Loucy (cell line): ENCODE results near the gene NIPAL3.

ENCODE experiments used
- H2AFZ ChIP-seq: fragments of 200-600 bp; sonication (generic); 2 replicates; pipeline ENCODE4 v1.6.0; 2016; ENCODE audit warnings: antibody characterized with exemption, mild to moderate bottlenecking, low read length, moderate library complexity
- H3F3A ChIP-seq: fragments of 200-600 bp; 2 replicates; pipeline ENCODE4 v1.6.0; 2016; ENCODE audit warnings: antibody characterized with exemption, low read depth, mild to moderate bottlenecking
- H3K27me3 ChIP-seq: fragments of 200-600 bp; sonication (generic); 2 replicates; pipeline ENCODE4 v1.6.1; 2014; ENCODE audit warnings: low read length, mild to moderate bottlenecking; ENCODE audit not compliant: insufficient read depth, poor library complexity, severe bottlenecking
- H3K36me3 ChIP-seq: fragments of 200-600 bp; sonication (generic); 2 replicates; pipeline ENCODE4 v1.6.1; 2016; ENCODE audit warnings: low read length; ENCODE audit not compliant: insufficient read depth
- H3K4me1 ChIP-seq: fragments of 200-600 bp; sonication (generic); 2 replicates; pipeline ENCODE4 v1.5.1; 2014; ENCODE audit warnings: low read length, mild to moderate bottlenecking; ENCODE audit not compliant: insufficient read depth, poor library complexity, severe bottlenecking
- H3K4me2 ChIP-seq: fragments of 200-600 bp; sonication (generic); 2 replicates; pipeline ENCODE4 v1.6.0; 2014; ENCODE audit warnings: antibody characterized with exemption, low read length, low read depth, mild to moderate bottlenecking; ENCODE audit not compliant: poor library complexity, severe bottlenecking
- H3K4me3 ChIP-seq: fragments of 200-600 bp; sonication (generic); 2 replicates; pipeline ENCODE4 v1.5.1; 2014; ENCODE audit warnings: low read length, mild to moderate bottlenecking, mixed read lengths; ENCODE audit not compliant: poor library complexity, severe bottlenecking
- H3K79me2 ChIP-seq: fragments of 200-600 bp; sonication (generic); 2 replicates; pipeline ENCODE4 v1.6.1; 2014; ENCODE audit warnings: low read length; ENCODE audit not compliant: insufficient read depth
- H3K9ac ChIP-seq: fragments of 200-600 bp; sonication (generic); 2 replicates; pipeline ENCODE4 v1.6.0; 2014; ENCODE audit warnings: mild to moderate bottlenecking, low read depth, low read length, moderate library complexity; ENCODE audit not compliant: poor library complexity, severe bottlenecking
- H3K9me2 ChIP-seq: fragments of 200-600 bp; sonication (generic); replicated peaks from 2 replicates; pipeline ENCODE4 v1.6.1; 2016; ENCODE audit warnings: low read depth, low read length, mixed read lengths
- H3K9me3 ChIP-seq: fragments of 200-600 bp; sonication (generic); 2 replicates; pipeline ENCODE4 v1.6.1; 2014; ENCODE audit warnings: mild to moderate bottlenecking, antibody characterized with exemption, low read length, low read depth; ENCODE audit not compliant: insufficient read depth
- H4K20me1 ChIP-seq: fragments of 200-600 bp; sonication (generic); 2 replicates; pipeline ENCODE4 v1.6.0; 2014; ENCODE audit warnings: antibody characterized with exemption, low read length, mild to moderate bottlenecking; ENCODE audit not compliant: insufficient read depth, poor library complexity, severe bottlenecking
- EZH2phosphoT487 ChIP-seq: fragments of 200-600 bp; IDR thresholded peaks from 2 replicates; pipeline ENCODE4 v1.6.1; 2018; ENCODE audit warnings: antibody characterized with exemption, mild to moderate bottlenecking, moderate library complexity, borderline replicate concordance
- TF ChIP-seq, protein P1 (sequence below): fragments of 200-600 bp; sonication (generic); conservative IDR thresholded peaks from 2 replicates; pipeline ENCODE4 v1.5.1; 2014; ENCODE audit warnings: mild to moderate bottlenecking, antibody characterized with exemption, low read length

NIPAL3 gene

DNA sequence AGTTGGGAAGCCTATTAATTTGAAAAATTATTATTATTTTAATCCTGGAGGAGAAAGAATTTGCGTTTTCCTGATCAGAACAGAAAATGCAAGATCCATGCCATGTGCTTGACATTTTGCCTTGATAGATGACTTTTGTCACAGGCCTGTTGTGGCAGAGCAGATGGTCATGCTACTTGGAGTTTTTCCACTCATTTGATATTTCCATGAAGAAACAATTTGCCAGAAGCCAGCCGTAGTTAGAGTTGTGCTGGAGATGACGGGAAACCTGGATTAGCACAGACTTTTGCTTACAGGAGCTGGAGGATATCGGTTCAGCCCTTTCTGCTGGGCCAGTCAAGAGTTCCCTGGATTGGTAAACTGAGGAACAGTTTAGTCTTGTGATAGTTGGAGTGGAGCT, 90.2 kb downstream of the NIPAL3 start:
- Histone ChIP-seq H3K36me3 (no peaks in the 10 kb centered on the region), H4K20me1 (peaks cover 8% of the 10 kb centered on the region), H3K9me2 (no peaks in the 10 kb centered on the region), H3K4me1 (peaks cover 62% of the 10 kb centered on the region), H3F3A (0 out of 2 replicates have a peak, but pooled peaks cover 3% of the 10 kb centered on the region), H3K9me3 (no peaks in the 10 kb centered on the region), H3K27me3 (no peaks in the 10 kb centered on the region), H3K79me2 (peaks cover 69% of the 10 kb centered on the region), H3K9ac (no peak overlapping the region), H2AFZ (no peak overlapping the region), H3K4me3 (peak overlapping the region; percentile 33), H3K4me2 (peak overlapping the region; percentile 57)
- TF ChIP-seq, protein P1, sequence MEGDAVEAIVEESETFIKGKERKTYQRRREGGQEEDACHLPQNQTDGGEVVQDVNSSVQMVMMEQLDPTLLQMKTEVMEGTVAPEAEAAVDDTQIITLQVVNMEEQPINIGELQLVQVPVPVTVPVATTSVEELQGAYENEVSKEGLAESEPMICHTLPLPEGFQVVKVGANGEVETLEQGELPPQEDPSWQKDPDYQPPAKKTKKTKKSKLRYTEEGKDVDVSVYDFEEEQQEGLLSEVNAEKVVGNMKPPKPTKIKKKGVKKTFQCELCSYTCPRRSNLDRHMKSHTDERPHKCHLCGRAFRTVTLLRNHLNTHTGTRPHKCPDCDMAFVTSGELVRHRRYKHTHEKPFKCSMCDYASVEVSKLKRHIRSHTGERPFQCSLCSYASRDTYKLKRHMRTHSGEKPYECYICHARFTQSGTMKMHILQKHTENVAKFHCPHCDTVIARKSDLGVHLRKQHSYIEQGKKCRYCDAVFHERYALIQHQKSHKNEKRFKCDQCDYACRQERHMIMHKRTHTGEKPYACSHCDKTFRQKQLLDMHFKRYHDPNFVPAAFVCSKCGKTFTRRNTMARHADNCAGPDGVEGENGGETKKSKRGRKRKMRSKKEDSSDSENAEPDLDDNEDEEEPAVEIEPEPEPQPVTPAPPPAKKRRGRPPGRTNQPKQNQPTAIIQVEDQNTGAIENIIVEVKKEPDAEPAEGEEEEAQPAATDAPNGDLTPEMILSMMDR = no peak
- TF ChIP-seq EZH2phosphoT487 = no peak

DNA sequence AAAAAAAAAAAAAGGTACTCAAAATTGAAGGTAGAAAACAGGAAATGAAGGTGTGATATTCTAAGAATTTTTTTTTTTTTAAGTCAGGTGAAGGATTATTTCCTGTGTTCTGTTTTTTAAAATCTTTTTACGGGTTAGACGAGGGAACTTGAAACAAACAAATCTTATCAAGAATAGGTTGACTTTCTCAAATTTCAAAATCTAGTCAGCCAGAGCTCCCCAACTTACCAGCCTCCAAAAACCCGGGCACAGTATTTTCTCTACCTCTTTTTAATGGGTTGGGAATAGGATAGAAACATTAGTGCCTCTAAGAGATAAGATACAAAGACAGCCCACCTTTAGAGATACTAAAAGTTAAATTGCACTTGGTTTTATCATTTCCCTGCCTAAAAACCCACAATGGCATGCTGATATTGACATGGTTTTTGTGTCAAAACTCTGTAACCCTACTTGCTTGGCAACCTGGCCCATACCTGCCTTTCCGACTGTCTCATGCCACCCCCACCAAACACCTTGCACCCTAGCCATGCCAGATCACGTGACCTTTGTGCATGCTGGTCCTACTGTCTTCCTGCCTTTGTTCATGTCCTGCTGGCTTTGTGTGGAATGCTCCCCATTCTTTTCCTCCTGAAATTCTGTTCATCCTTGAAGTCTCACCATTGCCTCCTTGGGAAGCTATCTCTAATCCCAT, 91.2 kb downstream of the NIPAL3 start:
- Histone ChIP-seq H4K20me1 (peaks cover 8% of the 10 kb centered on the region), H3K9me2 (no peaks in the 10 kb centered on the region), H3K27me3 (no peaks in the 10 kb centered on the region), H3K9ac (peak overlapping the region; percentile 30), H3K4me1 (peaks cover 53% of the 10 kb centered on the region), H3F3A (no peaks in the 10 kb centered on the region), H3K4me3 (peak overlapping the region; percentile 33), H3K79me2 (peaks cover 76% of the 10 kb centered on the region), H3K9me3 (no peaks in the 10 kb centered on the region), H3K36me3 (no peaks in the 10 kb centered on the region), H2AFZ (no peak overlapping the region), H3K4me2 (peak overlapping the region; percentile 57)
- TF ChIP-seq, protein P1 = no peak
- no peak for TF ChIP-seq EZH2phosphoT487

DNA sequence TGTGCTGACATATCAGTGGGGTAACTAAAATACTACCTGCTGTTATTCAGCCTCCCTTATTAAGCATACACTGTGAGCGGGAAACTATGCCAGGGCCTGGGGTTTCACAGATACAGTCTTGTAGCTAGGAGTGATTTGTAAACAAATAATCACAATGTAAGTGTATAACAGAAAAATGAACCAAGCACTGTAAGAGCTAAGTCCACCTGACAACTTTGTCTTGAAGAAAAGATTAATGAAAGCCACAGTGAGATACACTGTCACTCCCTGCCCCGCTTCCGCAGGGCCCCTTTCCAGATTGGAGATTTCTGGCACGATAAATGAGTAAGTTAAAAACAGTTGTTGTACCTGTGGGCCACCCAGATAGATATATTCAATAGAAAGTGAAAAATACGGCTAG, 91.8 kb downstream of the NIPAL3 start:
- peaks cover 51% of the 10 kb centered on the region for H3K4me1 ChIP-seq
- no peak overlapping the region for H2AFZ ChIP-seq
- no peaks in the 10 kb centered on the region for H3K9me2 ChIP-seq
- no peaks in the 10 kb centered on the region for H3K9me3 ChIP-seq
- H3K79me2 ChIP-seq = peaks cover 79% of the 10 kb centered on the region
- peak overlapping the region; percentile 30 for H3K9ac ChIP-seq
- H4K20me1 ChIP-seq = peaks cover 8% of the 10 kb centered on the region
- TF ChIP-seq EZH2phosphoT487 = no peak
- TF ChIP-seq, protein P1 = no peak
- no peaks in the 10 kb centered on the region for H3K27me3 ChIP-seq
- H3K36me3 ChIP-seq = no peaks in the 10 kb centered on the region
- H3K4me2 ChIP-seq = peak overlapping the region; percentile 57
- no peaks in the 10 kb centered on the region for H3F3A ChIP-seq
- peak overlapping the region; percentile 33 for H3K4me3 ChIP-seq
